GM23338 (cell line): ENCODE data around the gene TRIP4. TPM values are rescaled to one million over a fixed set of nuclear protein-coding genes. Genes with fewer than 3 reads are reported as not detected.
"Not testable (repeated sequence)": the region's sequence is repeated elsewhere in the genome, so short reads cannot be mapped to it uniquely, and the experiment has no call there.

ENCODE experiments used
- ATAC-seq: fragments of 200-7000 bp; cut with Tn5 transposase; 3 replicates; pipeline ENCODE4 v1.9.1; 2020
- DNase-seq: peaks from one replicate; pipeline ENCODE4 v3.0.0-alpha.2; 2015; ENCODE audit warnings: low spot score
- H2AFZ ChIP-seq: fragments of 200-600 bp; sonication (generic); 2 replicates; pipeline ENCODE4 v1.8.0; 2016; ENCODE audit warnings: antibody characterized with exemption, mild to moderate bottlenecking, moderate library complexity
- H3F3A ChIP-seq: fragments of 200-600 bp; sonication (generic); replicated peaks from 2 replicates; pipeline ENCODE4 v1.8.0; 2017; ENCODE audit warnings: antibody characterized with exemption, mixed run types, low read depth
- H3K27ac ChIP-seq: fragments of 200-600 bp; sonication (generic); 2 replicates; pipeline ENCODE4 v1.6.1; 2016; ENCODE audit warnings: low read depth
- H3K27me3 ChIP-seq: fragments of 200-600 bp; sonication (generic); 2 replicates; pipeline ENCODE4 v1.8.0; 2016; ENCODE audit warnings: mild to moderate bottlenecking, mixed run types, moderate library complexity; ENCODE audit not compliant: insufficient read depth
- H3K36me3 ChIP-seq: fragments of 200-600 bp; sonication (generic); 2 replicates; pipeline ENCODE4 v1.8.0; 2016; ENCODE audit warnings: mild to moderate bottlenecking; ENCODE audit not compliant: insufficient read depth
- H3K4me1 ChIP-seq: fragments of 200-600 bp; sonication (generic); 2 replicates; pipeline ENCODE4 v1.8.0; 2016; ENCODE audit warnings: mild to moderate bottlenecking, moderate library complexity; ENCODE audit not compliant: insufficient read depth
- H3K4me2 ChIP-seq: fragments of 200-600 bp; sonication (generic); 2 replicates; pipeline ENCODE4 v1.7.1; 2017; ENCODE audit warnings: mixed run types
- H3K4me3 ChIP-seq: fragments of 200-600 bp; sonication (generic); 2 replicates; pipeline ENCODE4 v1.6.1; 2016; ENCODE audit warnings: mixed run types
- H3K79me2 ChIP-seq: fragments of 200-600 bp; sonication (generic); replicated peaks from 2 replicates; pipeline ENCODE4 v1.8.0; 2017; ENCODE audit warnings: mild to moderate bottlenecking; ENCODE audit not compliant: insufficient read depth
- H3K9me2 ChIP-seq: fragments of 200-600 bp; sonication (generic); 2 replicates; pipeline ENCODE4 v1.8.0; 2017; ENCODE audit not compliant: insufficient read depth
- H4K20me1 ChIP-seq: fragments of 200-600 bp; sonication (generic); replicated peaks from 2 replicates; pipeline ENCODE4 v1.8.0; 2017; ENCODE audit warnings: mild to moderate bottlenecking; ENCODE audit not compliant: insufficient read depth
- H3K27ac Mint-ChIP-seq: 2 replicates; pipeline ENCODE4 v1.8.0; 2020; ENCODE audit warnings: inconsistent platforms, mild to moderate bottlenecking, moderate library complexity, mixed read lengths
- H3K27me3 Mint-ChIP-seq: 3 replicates; pipeline ENCODE4 v1.8.0; 2022; ENCODE audit warnings: low read depth, mild to moderate bottlenecking, moderate library complexity, mixed read lengths, inconsistent platforms; ENCODE audit not compliant: insufficient read depth, poor library complexity
- H3K36me3 Mint-ChIP-seq: 3 replicates; pipeline ENCODE4 v1.8.0; 2021; ENCODE audit warnings: low read depth, mild to moderate bottlenecking, inconsistent platforms, moderate library complexity, mixed read lengths
- H3K4me1 Mint-ChIP-seq: 3 replicates; pipeline ENCODE4 v1.8.0; 2020; ENCODE audit warnings: mild to moderate bottlenecking, inconsistent platforms, mixed read lengths
- H3K4me3 Mint-ChIP-seq: 3 replicates; pipeline ENCODE4 v1.8.0; 2021; ENCODE audit warnings: moderate library complexity, mild to moderate bottlenecking, inconsistent platforms, mixed read lengths
- H3K9me3 Mint-ChIP-seq: 3 replicates; pipeline ENCODE4 v1.8.0; 2020; ENCODE audit warnings: moderate library complexity, mild to moderate bottlenecking, inconsistent platforms, mixed read lengths
- ETS1 ChIP-seq: IDR thresholded peaks from 2 replicates; pipeline ENCODE4 v1.6.1; 2016; ENCODE audit warnings: antibody characterized with exemption
- EZH2 ChIP-seq: fragments of 200-600 bp; sonication (generic); IDR thresholded peaks from one replicate; pipeline ENCODE4 v1.8.0; 2017; ENCODE audit warnings: antibody characterized with exemption, mild to moderate bottlenecking, low read depth; ENCODE audit not compliant: unreplicated experiment
- JUNB ChIP-seq: IDR thresholded peaks from one replicate; pipeline ENCODE4 v1.6.1; 2016; ENCODE audit warnings: antibody characterized with exemption; ENCODE audit not compliant: unreplicated experiment
- NANOG ChIP-seq: IDR thresholded peaks from 2 replicates; pipeline ENCODE4 v1.6.1; 2016; ENCODE audit warnings: antibody characterized with exemption, borderline replicate concordance
- POLR2AphosphoS5 ChIP-seq: IDR thresholded peaks from 2 replicates; pipeline ENCODE4 v1.6.1; 2016; ENCODE audit warnings: antibody characterized with exemption, low read depth
- ZNF462 ChIP-seq: fragments of 250-450 bp; sonication (Bioruptor Pico); IDR thresholded peaks from 2 replicates; pipeline ENCODE4 v1.5.0; 2020; ENCODE audit warnings: mild to moderate bottlenecking, moderate library complexity
- polyA plus RNA-seq: library from polyadenylated mRNA; unstranded; fragments of >200 nt; fragmentation: Nextera tagmentation; extraction: Ambion mirVana; gene quantifications from 2 replicates; pipeline ENCODE4 v1.2.1, GENCODE V29; 2016
- total RNA-seq: library from RNA; depleted of rRNA; stranded (reverse); fragments of >200 nt; shearing (Covaris generic); gene quantifications from 2 replicates; pipeline ENCODE4 v1.2.3, GENCODE V29; 2014

The TRIP4 gene
- total and polyA plus RNA-seq, 2 experiments from 2014 or later, result 10.3 to 16.0 TPM

DNA sequence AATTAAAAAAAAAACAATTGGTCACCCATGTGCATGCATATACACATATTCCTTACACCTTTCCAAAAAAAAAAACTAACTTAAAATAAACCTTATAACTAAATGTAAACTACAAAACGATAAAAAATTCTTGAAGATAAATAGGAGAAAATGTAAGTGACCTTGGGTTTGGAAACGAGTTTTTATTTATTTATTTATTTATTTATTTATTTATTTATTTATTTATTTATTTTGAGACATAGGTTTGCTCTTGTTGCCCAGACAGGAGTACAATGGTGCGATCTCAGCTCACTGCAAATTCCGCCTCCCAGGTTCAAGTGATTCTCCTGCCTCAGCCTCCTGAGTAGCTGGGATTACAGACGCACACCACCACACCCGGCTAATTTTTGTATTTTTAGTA, 41.4 kb upstream of the TRIP4 start:
- not testable (repeated sequence) for H4K20me1 ChIP-seq, H3K4me3 ChIP-seq, H3K27me3 ChIP-seq, DNase-seq, ATAC-seq, H3K27ac ChIP-seq, H2AFZ ChIP-seq, H3K9me3 Mint-ChIP-seq, H3K36me3 ChIP-seq, H3K9me2 ChIP-seq, H3K36me3 Mint-ChIP-seq, H3K27ac Mint-ChIP-seq, H3F3A ChIP-seq, H3K4me3 Mint-ChIP-seq, H3K27me3 Mint-ChIP-seq, H3K4me2 ChIP-seq
- Histone ChIP-seq H3K4me1 (peaks cover 12% of the 10 kb centered on the region), H3K79me2 (peaks cover 58% of the 10 kb centered on the region)
- peaks cover 14% of the 10 kb centered on the region for H3K4me1 Mint-ChIP-seq

DNA sequence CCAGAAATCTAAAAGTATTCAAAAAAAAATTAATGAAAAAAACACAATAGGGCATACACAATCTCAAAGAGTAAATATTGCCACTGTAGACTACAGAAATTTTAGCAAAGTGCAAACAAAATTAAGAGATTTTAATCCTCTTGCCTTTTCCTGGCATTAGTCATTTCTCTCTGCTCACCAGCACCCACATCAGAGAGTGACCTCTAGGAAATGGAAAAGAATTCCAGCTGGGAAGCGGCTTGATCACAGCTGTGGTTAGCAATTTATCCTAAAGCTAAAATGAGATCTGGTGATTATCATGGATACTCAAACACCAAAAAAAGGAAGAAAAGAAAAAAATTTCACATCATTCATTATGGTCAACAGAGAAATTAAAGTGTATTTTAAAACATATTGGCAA, 39.2 kb upstream of the TRIP4 start:
- ATAC-seq (no peak), DNase-seq (no peak)
- Histone ChIP-seq H3K4me1 (no peaks in the 10 kb centered on the region), H3K4me3 (no peak overlapping the region), H3K27ac (no peak overlapping the region), H3K79me2 (peaks cover 72% of the 10 kb centered on the region), H3K4me2 (no peak overlapping the region), H3F3A (no peaks in the 10 kb centered on the region), H3K36me3 (no peaks in the 10 kb centered on the region), H2AFZ (no peak overlapping the region), H4K20me1 (no peaks in the 10 kb centered on the region; the same call in 1 of the 2 replicates), H3K27me3 (no peaks in the 10 kb centered on the region), H3K9me2 (no peaks in the 10 kb centered on the region)
- no peak overlapping the region for H3K27ac Mint-ChIP-seq
- no peaks in the 10 kb centered on the region for H3K4me1 Mint-ChIP-seq
- TF ChIP-seq JUNB (no peak), POLR2AphosphoS5 (no peak), ZNF462 (CRISPR knock-in tag) (no peak), NANOG (no peak), ETS1 (no peak), EZH2 (no peak)
- no peaks in the 10 kb centered on the region for H3K27me3 Mint-ChIP-seq
- no peak overlapping the region for H3K4me3 Mint-ChIP-seq
- H3K36me3 Mint-ChIP-seq, result peaks cover 9% of the 10 kb centered on the region; the same call in 2 of the 3 replicates
- no peaks in the 10 kb centered on the region for H3K9me3 Mint-ChIP-seq
